ENCODE results near the gene SEC14L1.

The SEC14L1 gene

GRCh38 chr17:77189148-77189547 is 48.4 kb downstream of the SEC14L1 start:
- Mint-ChIP-seq H3K9me3 (no peaks in the 10 kb centered on the region), H3K36me3 (ENCODE audit: low read depth) (peaks cover 34% of the 10 kb centered on the region), H3K4me1 (peaks cover 27% of the 10 kb centered on the region), H3K27ac (no peak overlapping the region), H3K27me3 (ENCODE audit: low read depth) (no peaks in the 10 kb centered on the region), H3K4me3 (no peak overlapping the region)
- no peak for TF ChIP-seq CTCF (IDR thresholded peaks at IDR 0.05; ENCODE audit: unreplicated experiment in 3 of 3)

GRCh38 chr17:77190576-77190975 is 49.8 kb downstream of the SEC14L1 start:
- Mint-ChIP-seq H3K36me3 (ENCODE audit: low read depth) (peaks cover 43% of the 10 kb centered on the region), H3K4me3 (no peak overlapping the region), H3K27ac (peak overlapping the region in 1 of 3 experiments; percentile 26), H3K27me3 (ENCODE audit: low read depth) (no peaks in the 10 kb centered on the region), H3K4me1 (peaks cover 27% of the 10 kb centered on the region), H3K9me3 (no peaks in the 10 kb centered on the region)
- TF ChIP-seq CTCF (IDR thresholded peaks at IDR 0.05; ENCODE audit: unreplicated experiment in 3 of 3): no peak

- Mint-ChIP-seq H3K9me3 (no peaks in the 10 kb centered on the region), H3K36me3 (ENCODE audit: low read depth) (peaks cover 50% of the 10 kb centered on the region), H3K4me3 (no peak overlapping the region), H3K27ac (peak overlapping the region in 1 of 3 experiments; percentile 17), H3K4me1 (peaks cover 27% of the 10 kb centered on the region), H3K27me3 (ENCODE audit: low read depth) (no peaks in the 10 kb centered on the region)
- TF ChIP-seq CTCF (IDR thresholded peaks at IDR 0.05; ENCODE audit: unreplicated experiment in 3 of 3): no peak
Measured at GRCh38 chr17:77191244-77191643, 50.5 kb downstream of the SEC14L1 start.

GRCh38 chr17:77193653-77194052 is 52.9 kb downstream of the SEC14L1 start:
- no peak for TF ChIP-seq CTCF (IDR thresholded peaks at IDR 0.05; ENCODE audit: unreplicated experiment in 3 of 3)
- peaks cover 21% of the 10 kb centered on the region for H3K4me1 Mint-ChIP-seq
- H3K4me3 Mint-ChIP-seq: no peak overlapping the region
- no peaks in the 10 kb centered on the region for H3K27me3 Mint-ChIP-seq (ENCODE audit: low read depth)
- no peaks in the 10 kb centered on the region for H3K9me3 Mint-ChIP-seq
- peaks cover 68% of the 10 kb centered on the region for H3K36me3 Mint-ChIP-seq (ENCODE audit: low read depth)
- H3K27ac Mint-ChIP-seq: no peak overlapping the region

GRCh38 chr17:77194179-77194578 is 53.4 kb downstream of the SEC14L1 start:
- Mint-ChIP-seq H3K27me3 (ENCODE audit: low read depth) (no peaks in the 10 kb centered on the region), H3K4me1 (peaks cover 21% of the 10 kb centered on the region), H3K36me3 (ENCODE audit: low read depth) (peaks cover 73% of the 10 kb centered on the region), H3K4me3 (no peak overlapping the region), H3K9me3 (no peaks in the 10 kb centered on the region), H3K27ac (no peak overlapping the region)
- no peak for TF ChIP-seq CTCF (IDR thresholded peaks at IDR 0.05; ENCODE audit: unreplicated experiment in 3 of 3)

GRCh38 chr17:77196251-77196650 is 55.5 kb downstream of the SEC14L1 start:
- Mint-ChIP-seq H3K27ac (no peak overlapping the region), H3K4me3 (no peak overlapping the region), H3K27me3 (ENCODE audit: low read depth) (no peaks in the 10 kb centered on the region), H3K36me3 (ENCODE audit: low read depth) (peaks cover 86% of the 10 kb centered on the region), H3K9me3 (no peaks in the 10 kb centered on the region), H3K4me1 (peaks cover 6% of the 10 kb centered on the region)
- TF ChIP-seq CTCF (IDR thresholded peaks at IDR 0.05; ENCODE audit: unreplicated experiment in 3 of 3): no peak

Data from nephron (organoid).